HG03520 (cell line): ENCODE data around the gene C2orf49.

Experiments used
- ATAC-seq: cut with Tn5 transposase; IDR thresholded peaks from one replicate; pipeline ENCODE4 v1.9.1; 2021; ENCODE audit warnings: mild to moderate bottlenecking, moderate library complexity; ENCODE audit not compliant: unreplicated experiment

C2orf49 gene

GRCh38 chr2:105358593-105358992 lies 21.3 kb downstream of the C2orf49 start:
- no peak for ATAC-seq

- ATAC-seq = no peak
Observed at GRCh38 chr2:105361102-105361889, 24.0 kb downstream of the C2orf49 start.

- no peak for ATAC-seq
Observed at GRCh38 chr2:105362862-105363591, 25.7 kb downstream of the C2orf49 start.

- no peak for ATAC-seq
Observed at GRCh38 chr2:105364436-105365139, 27.2 kb downstream of the C2orf49 start.

- no peak for ATAC-seq
Observed at GRCh38 chr2:105365206-105365605, 27.9 kb downstream of the C2orf49 start.

GRCh38 chr2:105368759-105369408 lies 31.5 kb downstream of the C2orf49 start:
- ATAC-seq = no peak

- ATAC-seq = peak; percentile 88
Observed at GRCh38 chr2:105369777-105370690, 32.7 kb downstream of the C2orf49 start.

- ATAC-seq = no peak
Observed at GRCh38 chr2:105371156-105371555, 33.8 kb downstream of the C2orf49 start.

- ATAC-seq = no peak
Observed at GRCh38 chr2:105371810-105372209, 34.5 kb downstream of the C2orf49 start.

GRCh38 chr2:105373344-105373781 lies 36.0 kb downstream of the C2orf49 start:
- no peak for ATAC-seq

GRCh38 chr2:105373895-105374401 lies 36.6 kb downstream of the C2orf49 start:
- ATAC-seq = peak; percentile 75

- ATAC-seq = no peak
Observed at GRCh38 chr2:105375001-105375561, 37.7 kb downstream of the C2orf49 start.

GRCh38 chr2:105376010-105376409 lies 38.7 kb downstream of the C2orf49 start:
- ATAC-seq = no peak

- ATAC-seq = no peak
Observed at GRCh38 chr2:105376789-105377240, 39.5 kb downstream of the C2orf49 start.

GRCh38 chr2:105377871-105378270 lies 40.5 kb downstream of the C2orf49 start:
- ATAC-seq = no peak

GRCh38 chr2:105378276-105378840 lies 41.0 kb downstream of the C2orf49 start:
- ATAC-seq = no peak

GRCh38 chr2:105378921-105379383 lies 41.6 kb downstream of the C2orf49 start:
- ATAC-seq = no peak

- no peak for ATAC-seq
Observed at GRCh38 chr2:105379741-105380186, 42.4 kb downstream of the C2orf49 start.
